Vagina (tissue), 2 donors: ENCODE data around the gene CTSL. TPM values are rescaled to one million over a fixed set of nuclear protein-coding genes. Genes with fewer than 3 reads are reported as not detected.
A peak's percentile ranks its signal among the peaks of the same experiment; 100 is the strongest.

ENCODE experiments used
- DNase-seq, 2 donors: peaks; one replicate each; pipeline ENCODE4 v3.0.0-alpha.2; 2017; ENCODE audit errors: extremely low spot score in 2 of 2
- H3K27ac ChIP-seq: fragments of 200-600 bp; sonication (generic); one replicate; pipeline ENCODE4 v1.5.1; 2019
- H3K27me3 ChIP-seq: fragments of 200-600 bp; sonication (generic); one replicate; pipeline ENCODE4 v1.5.1; 2019
- H3K36me3 ChIP-seq, 2 donors: fragments of 200-600 bp; sonication (generic); one replicate each; pipeline ENCODE4 v1.5.1; 2017 to 2019
- H3K4me1 ChIP-seq: fragments of 200-600 bp; sonication (generic); one replicate; pipeline ENCODE4 v1.5.1; 2019
- H3K4me3 ChIP-seq, 2 donors: fragments of 200-600 bp; sonication (generic); 1 replicate in 1 of 2; 2 replicates in 1 of 2; pipeline ENCODE4 v1.5.1; 2016 to 2019
- H3K9me3 ChIP-seq: fragments of 200-600 bp; sonication (generic); one replicate; pipeline ENCODE4 v1.5.1; 2019
- CTCF ChIP-seq, 3 experiments: fragments of 450-650 bp in 2 of 3; fragments of 200-600 bp in 1 of 3; sonication (generic) in 1 of 3; IDR thresholded peaks; one replicate each; pipeline ENCODE4 v1.5.1; 2017 to 2019; ENCODE audit warnings: antibody characterized with exemption in 3 of 3, mild to moderate bottlenecking in 2 of 3, moderate library complexity in 2 of 3
- POLR2A ChIP-seq, 2 donors: fragments of 450-650 bp; IDR thresholded peaks; one replicate each; pipeline ENCODE4 v1.6.1; 2017; ENCODE audit warnings: antibody characterized with exemption in 2 of 2, mild to moderate bottlenecking in 2 of 2, moderate library complexity in 2 of 2
- POLR2AphosphoS5 ChIP-seq, 2 donors: sonication (generic); formaldehyde crosslinking; IDR thresholded peaks; one replicate each; pipeline ENCODE4 v1.9.0; 2017; ENCODE audit warnings: antibody characterized with exemption in 2 of 2, mild to moderate bottlenecking in 2 of 2, low read depth in 1 of 2; ENCODE audit not compliant: insufficient read depth in 1 of 2
- intact Hi-C: fragments of 100-400 bp; cut with DNase I; formaldehyde crosslinking; loops from one replicate; pipeline ENCODE4 v1.15.1; 2023
- total RNA-seq: library from RNA; depleted of rRNA; stranded (reverse); fragments of >200 nt; gene quantifications from one replicate; pipeline ENCODE4 v1.2.3, GENCODE V29; 2016

Gene CTSL
- total RNA-seq, 1 donor from 2014 or later: 68.0 TPM

DNA sequence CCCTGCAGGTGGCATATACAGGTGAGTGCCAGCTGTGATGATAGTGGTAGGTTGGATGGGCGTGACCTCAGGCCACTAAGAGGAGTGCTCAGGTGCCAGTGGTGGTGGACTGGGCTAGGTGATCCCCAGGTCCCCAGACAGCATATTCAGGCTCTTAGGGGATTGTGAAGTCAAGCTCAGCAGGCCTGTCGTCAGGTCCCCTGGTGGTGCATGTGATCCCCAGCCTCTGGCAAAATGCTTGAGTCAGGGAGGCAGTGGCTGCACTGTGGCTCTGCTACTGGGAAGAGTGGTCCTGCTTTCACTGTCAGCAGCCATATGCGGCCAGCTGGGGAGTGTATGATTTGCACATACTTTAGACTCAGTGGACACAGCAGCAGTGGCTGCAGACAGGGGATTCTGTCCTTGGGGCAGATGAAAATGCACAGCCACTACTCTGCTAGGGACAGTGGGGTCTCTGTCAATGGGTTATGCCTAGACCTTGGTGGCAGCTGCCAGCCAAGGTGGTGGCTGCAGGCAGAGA, 31.6 kb upstream of the CTSL start:
- H3K4me1 ChIP-seq: no peaks in the 10 kb centered on the region
- H3K4me3 ChIP-seq: no peak overlapping the region
- intact Hi-C loops: no loop called here
- H3K9me3 ChIP-seq: no peaks in the 10 kb centered on the region
- H3K36me3 ChIP-seq: no peaks in the 10 kb centered on the region
- DNase-seq: peak in 1 of 2 donors; percentile 77
- H3K27me3 ChIP-seq: no peaks in the 10 kb centered on the region
- TF ChIP-seq POLR2A (IDR thresholded peaks at IDR 0.05) (no peak), POLR2AphosphoS5 (IDR thresholded peaks at IDR 0.05; ENCODE audit: insufficient read depth in 1 of 2, low read depth in 1 of 2) (no peak), CTCF (IDR thresholded peaks at IDR 0.05) (no peak)
- H3K27ac ChIP-seq: no peak overlapping the region

- TF ChIP-seq POLR2AphosphoS5 (IDR thresholded peaks at IDR 0.05; ENCODE audit: insufficient read depth in 1 of 2, low read depth in 1 of 2) (no peak), POLR2A (IDR thresholded peaks at IDR 0.05) (no peak), CTCF (IDR thresholded peaks at IDR 0.05) (no peak)
- no peaks in the 10 kb centered on the region for H3K36me3 ChIP-seq
These were observed 30.4 kb upstream of the CTSL start for GRCh38 chr9:87695523-87695922.

GRCh38 chr9:87696641-87697040, 29.3 kb upstream of the CTSL start:
- intact Hi-C loops: no loop called here

More at GRCh38 chr9:87695523-87695922, 30.4 kb upstream of the CTSL start:
- Histone ChIP-seq H3K4me3 (no peak overlapping the region), H3K27me3 (no peaks in the 10 kb centered on the region), H3K27ac (no peak overlapping the region), H3K9me3 (no peaks in the 10 kb centered on the region), H3K4me1 (no peaks in the 10 kb centered on the region)
- intact Hi-C loops: no loop called here
- DNase-seq: no peak

DNA sequence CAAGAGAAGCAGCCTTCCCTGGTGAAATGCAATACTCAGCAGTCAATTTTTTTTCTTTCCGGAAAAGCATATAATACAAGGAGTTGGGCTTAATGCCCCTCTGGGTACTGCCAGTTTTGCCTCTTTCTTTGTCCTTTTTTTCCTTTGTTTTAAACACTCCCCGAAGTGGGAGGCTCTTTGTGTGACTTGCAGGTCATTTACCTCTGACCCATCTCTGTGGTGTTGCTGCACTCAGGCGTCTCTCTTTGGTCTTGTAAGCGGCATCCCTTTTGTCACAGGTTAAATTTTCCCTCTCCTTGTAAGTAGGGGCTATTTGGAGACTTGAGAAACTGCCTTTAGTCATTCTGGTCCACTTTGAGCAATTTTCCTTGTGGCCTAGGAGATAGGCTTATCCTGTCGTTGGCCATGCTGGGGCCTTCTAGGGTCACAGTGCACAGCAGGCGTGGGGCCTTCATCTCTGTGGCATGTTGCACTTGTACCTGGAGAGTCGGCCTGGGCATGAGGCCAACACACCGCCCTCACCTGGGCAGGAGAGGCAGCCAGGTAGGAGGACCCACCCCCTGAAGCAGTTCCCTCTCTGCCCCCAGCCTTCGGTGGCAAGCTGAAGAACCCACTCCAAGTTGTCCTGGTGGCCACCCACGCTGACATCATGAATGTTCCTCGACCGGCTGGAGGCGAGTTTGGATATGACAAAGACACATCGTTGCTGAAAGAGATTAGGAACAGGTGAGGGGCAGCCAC, 27.7 kb upstream of the CTSL start:
- H3K36me3 ChIP-seq: no peaks in the 10 kb centered on the region
- peak in 1 of 2 donors; percentile 44 for DNase-seq

More at GRCh38 chr9:87696641-87697040, 29.3 kb upstream of the CTSL start:
- DNase-seq: no peak
- H3K27ac ChIP-seq: no peak overlapping the region
- H3K4me3 ChIP-seq: no peak overlapping the region
- no peaks in the 10 kb centered on the region for H3K4me1 ChIP-seq
- no peak for TF ChIP-seq CTCF (IDR thresholded peaks at IDR 0.05)
- H3K9me3 ChIP-seq: no peaks in the 10 kb centered on the region
- H3K27me3 ChIP-seq: no peaks in the 10 kb centered on the region
- no peaks in the 10 kb centered on the region for H3K36me3 ChIP-seq

GRCh38 chr9:87699835-87700234, 26.1 kb upstream of the CTSL start:
- intact Hi-C loops: no loop called here

More for the DNA sequence above, 27.7 kb upstream of the CTSL start:
- H3K9me3 ChIP-seq: no peaks in the 10 kb centered on the region
- no peak for TF ChIP-seq POLR2AphosphoS5 (IDR thresholded peaks at IDR 0.05; ENCODE audit: insufficient read depth in 1 of 2, low read depth in 1 of 2)
- H3K27me3 ChIP-seq: no peaks in the 10 kb centered on the region
- H3K4me1 ChIP-seq: no peaks in the 10 kb centered on the region
- H3K4me3 ChIP-seq: no peak overlapping the region
- intact Hi-C loops: no loop called here
- no peak overlapping the region for H3K27ac ChIP-seq

More at GRCh38 chr9:87699835-87700234, 26.1 kb upstream of the CTSL start:
- Histone ChIP-seq H3K36me3 (no peaks in the 10 kb centered on the region), H3K4me3 (no peak overlapping the region), H3K9me3 (no peaks in the 10 kb centered on the region), H3K27me3 (no peaks in the 10 kb centered on the region), H3K4me1 (no peaks in the 10 kb centered on the region), H3K27ac (no peak overlapping the region)
- DNase-seq: peak in 1 of 2 donors; percentile 60
- TF ChIP-seq CTCF (IDR thresholded peaks at IDR 0.05) (no peak), POLR2AphosphoS5 (IDR thresholded peaks at IDR 0.05; ENCODE audit: insufficient read depth in 1 of 2, low read depth in 1 of 2) (no peak), POLR2A (IDR thresholded peaks at IDR 0.05) (no peak)
